ENCODE data around the gene LSM14A.

LSM14A gene

DNA sequence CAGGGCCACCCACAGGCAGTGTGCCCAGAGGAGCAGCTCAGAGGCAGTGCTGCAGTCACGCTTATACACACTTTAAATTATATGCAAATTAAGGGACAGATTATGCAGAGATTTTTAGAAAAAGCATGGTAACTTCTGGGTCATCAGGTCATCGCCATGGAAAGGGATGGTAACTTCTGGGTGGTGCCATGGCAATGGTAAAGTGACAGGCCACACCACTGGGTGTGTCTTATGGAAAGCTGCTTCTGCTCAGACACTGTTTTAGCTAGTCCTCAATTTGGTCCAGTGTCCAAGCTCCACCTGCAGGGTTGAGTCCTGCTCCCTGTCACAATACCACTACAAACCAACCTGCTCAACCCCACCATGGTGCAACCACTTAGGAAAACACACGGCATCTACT is 29.9 kb upstream of the LSM14A start:
- Histone ChIP-seq H3K14ac (ENCODE audit: low read length) (no peak overlapping the region), H3K4me1 (ENCODE audit: control insufficient read depth in 1 of 2, insufficient read depth in 2 of 2, low read length in 2 of 2) (no peaks in the 10 kb centered on the region), H3K4me3 (ENCODE audit: low read depth, low read length) (no peak overlapping the region), H3K79me1 (ENCODE audit: low read length) (no peaks in the 10 kb centered on the region), H2BK5ac (ENCODE audit: low read depth, low read length, poor library complexity) (no peak overlapping the region), H3K4me2 (ENCODE audit: low read length) (no peak overlapping the region), H3K27ac (ENCODE audit: low read depth, low read length) (no peak overlapping the region), H4K12ac (ENCODE audit: low read depth, low read length) (no peak overlapping the region), H3K79me2 (ENCODE audit: control insufficient read depth, insufficient read depth, low read length, poor library complexity) (no peaks in the 10 kb centered on the region), H3K23ac (ENCODE audit: low read length) (no peak overlapping the region), H3K27me3 (ENCODE audit: insufficient read depth, low read length) (no peaks in the 10 kb centered on the region), H2BK120ac (ENCODE audit: insufficient read depth, low read length, poor library complexity) (no peak overlapping the region), H2AFZ (ENCODE audit: insufficient read depth, low read length, poor library complexity) (no peak overlapping the region), H4K91ac (ENCODE audit: low read depth, low read length) (no peak overlapping the region), H4K8ac (ENCODE audit: low read depth, low read length) (no peak overlapping the region), H3K9me3 (ENCODE audit: insufficient read depth, low read depth, low read length) (peaks cover 2% of the 10 kb centered on the region), H3K9ac (ENCODE audit: low read length) (no peak overlapping the region), H3K18ac (ENCODE audit: low read length) (no peak overlapping the region), H3K4ac (ENCODE audit: low read depth, low read length) (no peak overlapping the region), H2BK12ac (ENCODE audit: low read length) (no peak overlapping the region), H3K36me3 (ENCODE audit: control insufficient read depth in 1 of 2, insufficient read depth in 2 of 2, low read length in 2 of 2) (no peaks in the 10 kb centered on the region), H2AK5ac (ENCODE audit: low read length) (no peak overlapping the region)
- DNase-seq: no peak
- WGBS (ENCODE audit: extremely low coverage, insufficient coverage, insufficient read length): no CpG with 5 or more reads among the region's 3 CpGs

DNA sequence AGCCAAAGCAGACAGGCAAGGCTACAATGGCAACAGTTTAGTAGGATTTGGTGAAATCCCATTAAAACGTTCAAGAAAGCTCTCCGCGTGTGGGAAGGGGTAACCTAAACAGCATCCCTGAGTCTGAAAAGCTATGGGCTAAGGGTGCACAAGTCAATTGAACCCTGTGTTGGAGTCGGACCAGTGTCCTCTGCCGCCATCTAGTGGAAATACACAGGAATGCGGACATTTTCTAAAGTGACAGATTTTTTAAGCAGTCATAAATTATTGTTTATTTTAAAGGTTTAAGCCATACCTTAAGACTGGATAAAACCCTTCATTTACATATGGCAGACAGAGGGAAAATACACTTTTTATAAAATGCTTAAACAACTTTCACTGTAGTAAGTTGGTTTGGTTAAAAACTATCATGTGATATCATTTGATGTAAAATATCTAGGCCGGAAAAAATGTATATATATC is 26.5 kb upstream of the LSM14A start:
- peaks cover 2% of the 10 kb centered on the region for H3K9me3 ChIP-seq (ENCODE audit: insufficient read depth, low read depth, low read length)
- H3K23ac ChIP-seq (ENCODE audit: low read length): no peak overlapping the region
- no peak overlapping the region for H4K91ac ChIP-seq (ENCODE audit: low read depth, low read length)
- H2BK12ac ChIP-seq (ENCODE audit: low read length): no peak overlapping the region
- no peaks in the 10 kb centered on the region for H3K4me1 ChIP-seq (ENCODE audit: control insufficient read depth in 1 of 2, insufficient read depth in 2 of 2, low read length in 2 of 2)
- no peak overlapping the region for H2AK5ac ChIP-seq (ENCODE audit: low read length)
- H2AFZ ChIP-seq (ENCODE audit: insufficient read depth, low read length, poor library complexity): no peak overlapping the region
- H3K18ac ChIP-seq (ENCODE audit: low read length): no peak overlapping the region
- H3K4me2 ChIP-seq (ENCODE audit: low read length): no peak overlapping the region
- H2BK120ac ChIP-seq (ENCODE audit: insufficient read depth, low read length, poor library complexity): no peak overlapping the region
- H3K27ac ChIP-seq (ENCODE audit: low read depth, low read length): no peak overlapping the region
- H3K27me3 ChIP-seq (ENCODE audit: insufficient read depth, low read length): no peaks in the 10 kb centered on the region
- H3K14ac ChIP-seq (ENCODE audit: low read length): no peak overlapping the region
- H3K4me3 ChIP-seq (ENCODE audit: low read depth, low read length): no peak overlapping the region
- H3K36me3 ChIP-seq (ENCODE audit: control insufficient read depth in 1 of 2, insufficient read depth in 2 of 2, low read length in 2 of 2): no peaks in the 10 kb centered on the region
- WGBS (ENCODE audit: extremely low coverage, insufficient coverage, insufficient read length): no CpG with 5 or more reads among the region's 7 CpGs
- no peak overlapping the region for H2BK5ac ChIP-seq (ENCODE audit: low read depth, low read length, poor library complexity)
- H3K79me2 ChIP-seq (ENCODE audit: control insufficient read depth, insufficient read depth, low read length, poor library complexity): no peaks in the 10 kb centered on the region
- no peaks in the 10 kb centered on the region for H3K79me1 ChIP-seq (ENCODE audit: low read length)
- H3K9ac ChIP-seq (ENCODE audit: low read length): no peak overlapping the region
- no peak overlapping the region for H4K8ac ChIP-seq (ENCODE audit: low read depth, low read length)
- DNase-seq: peak; percentile 50 to 81
- H3K4ac ChIP-seq (ENCODE audit: low read depth, low read length): no peak overlapping the region
- no peak overlapping the region for H4K12ac ChIP-seq (ENCODE audit: low read depth, low read length)

DNA sequence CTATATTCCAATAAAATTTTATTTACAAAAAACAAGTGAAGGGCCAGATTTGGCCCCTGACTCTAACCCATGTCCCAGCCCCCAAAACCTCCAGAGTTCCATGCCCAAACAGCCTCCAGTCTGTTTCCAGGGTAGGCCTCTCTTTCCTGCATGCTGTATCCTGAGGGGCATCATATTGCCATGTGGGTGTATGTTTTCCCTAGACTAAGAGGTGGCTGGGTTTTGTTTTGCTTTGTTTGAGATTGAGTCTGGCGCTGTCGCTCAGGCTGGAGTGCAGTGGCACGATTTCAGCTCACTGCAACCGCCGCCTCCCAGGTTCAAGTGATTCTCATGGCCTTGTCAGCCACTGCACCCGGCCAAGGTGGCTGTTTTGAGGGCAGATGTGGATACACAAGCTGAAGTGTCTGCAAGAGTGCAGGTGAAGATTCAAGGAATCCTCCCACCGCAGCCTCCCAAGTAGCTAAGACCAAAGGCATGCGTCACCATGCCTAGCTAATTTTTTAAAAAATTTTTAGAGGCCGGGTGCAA is 23.6 kb upstream of the LSM14A start:
- WGBS (ENCODE audit: extremely low coverage, insufficient coverage, insufficient read length): no CpG with 5 or more reads among the region's 9 CpGs
- no peak overlapping the region for H2AFZ ChIP-seq (ENCODE audit: insufficient read depth, low read length, poor library complexity)

DNA sequence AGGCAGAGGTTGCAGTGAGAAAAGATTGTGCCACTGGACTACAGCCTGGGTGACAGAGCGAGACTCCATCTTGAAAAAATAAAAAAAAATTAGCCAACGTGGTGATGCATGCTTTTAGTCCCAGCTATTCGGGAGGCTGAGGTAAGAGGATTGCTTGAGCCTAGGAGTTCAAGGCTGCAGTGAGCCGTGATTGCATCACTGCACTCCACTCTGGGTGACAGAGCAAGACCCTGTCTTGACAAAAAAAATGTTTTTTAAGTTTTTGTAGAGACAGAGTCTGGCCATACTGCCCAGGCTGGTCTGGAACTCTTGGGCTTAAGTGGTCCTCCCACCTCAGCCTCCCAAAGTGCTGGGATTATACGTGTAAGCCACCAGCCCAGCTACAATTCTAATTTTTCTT is 22.4 kb upstream of the LSM14A start:
- H4K91ac ChIP-seq (ENCODE audit: low read depth, low read length): no peak overlapping the region
- no peak overlapping the region for H4K12ac ChIP-seq (ENCODE audit: low read depth, low read length)
- no peaks in the 10 kb centered on the region for H3K79me1 ChIP-seq (ENCODE audit: low read length)
- no peak overlapping the region for H3K9ac ChIP-seq (ENCODE audit: low read length)
- H2BK5ac ChIP-seq (ENCODE audit: low read depth, low read length, poor library complexity): no peak overlapping the region
- H3K14ac ChIP-seq (ENCODE audit: low read length): no peak overlapping the region
- DNase-seq: no peak
- no peak overlapping the region for H3K4me2 ChIP-seq (ENCODE audit: low read length)
- no peak overlapping the region for H3K4ac ChIP-seq (ENCODE audit: low read depth, low read length)
- H4K8ac ChIP-seq (ENCODE audit: low read depth, low read length): no peak overlapping the region
- H2BK120ac ChIP-seq (ENCODE audit: insufficient read depth, low read length, poor library complexity): no peak overlapping the region
- H3K23ac ChIP-seq (ENCODE audit: low read length): no peak overlapping the region
- H3K36me3 ChIP-seq (ENCODE audit: control insufficient read depth in 1 of 2, insufficient read depth in 2 of 2, low read length in 2 of 2): no peaks in the 10 kb centered on the region
- H3K4me1 ChIP-seq (ENCODE audit: control insufficient read depth in 1 of 2, insufficient read depth in 2 of 2, low read length in 2 of 2): no peaks in the 10 kb centered on the region
- H3K27me3 ChIP-seq (ENCODE audit: insufficient read depth, low read length): no peaks in the 10 kb centered on the region
- H3K4me3 ChIP-seq (ENCODE audit: low read depth, low read length): no peak overlapping the region
- no peak overlapping the region for H2AK5ac ChIP-seq (ENCODE audit: low read length)
- WGBS (ENCODE audit: extremely low coverage, insufficient coverage, insufficient read length): no CpG with 5 or more reads among the region's 5 CpGs
- no peak overlapping the region for H3K18ac ChIP-seq (ENCODE audit: low read length)
- no peaks in the 10 kb centered on the region for H3K79me2 ChIP-seq (ENCODE audit: control insufficient read depth, insufficient read depth, low read length, poor library complexity)
- no peaks in the 10 kb centered on the region for H3K9me3 ChIP-seq (ENCODE audit: insufficient read depth, low read depth, low read length)
- no peak overlapping the region for H2BK12ac ChIP-seq (ENCODE audit: low read length)
- no peak overlapping the region for H2AFZ ChIP-seq (ENCODE audit: insufficient read depth, low read length, poor library complexity)
- H3K27ac ChIP-seq (ENCODE audit: low read depth, low read length): no peak overlapping the region

More for the DNA sequence above, 23.6 kb upstream of the LSM14A start:
- Histone ChIP-seq H3K79me1 (ENCODE audit: low read length) (no peaks in the 10 kb centered on the region), H3K9ac (ENCODE audit: low read length) (no peak overlapping the region), H3K23ac (ENCODE audit: low read length) (no peak overlapping the region), H4K91ac (ENCODE audit: low read depth, low read length) (no peak overlapping the region), H2AK5ac (ENCODE audit: low read length) (no peak overlapping the region), H3K4ac (ENCODE audit: low read depth, low read length) (no peak overlapping the region), H3K36me3 (ENCODE audit: control insufficient read depth in 1 of 2, insufficient read depth in 2 of 2, low read length in 2 of 2) (no peaks in the 10 kb centered on the region), H3K27me3 (ENCODE audit: insufficient read depth, low read length) (no peaks in the 10 kb centered on the region), H3K18ac (ENCODE audit: low read length) (no peak overlapping the region), H4K12ac (ENCODE audit: low read depth, low read length) (no peak overlapping the region), H3K14ac (ENCODE audit: low read length) (no peak overlapping the region), H2BK120ac (ENCODE audit: insufficient read depth, low read length, poor library complexity) (no peak overlapping the region), H3K4me2 (ENCODE audit: low read length) (no peak overlapping the region), H2BK5ac (ENCODE audit: low read depth, low read length, poor library complexity) (no peak overlapping the region), H3K79me2 (ENCODE audit: control insufficient read depth, insufficient read depth, low read length, poor library complexity) (no peaks in the 10 kb centered on the region), H4K8ac (ENCODE audit: low read depth, low read length) (no peak overlapping the region), H3K4me1 (ENCODE audit: control insufficient read depth in 1 of 2, insufficient read depth in 2 of 2, low read length in 2 of 2) (no peaks in the 10 kb centered on the region), H3K4me3 (ENCODE audit: low read depth, low read length) (no peak overlapping the region), H2BK12ac (ENCODE audit: low read length) (no peak overlapping the region), H3K9me3 (ENCODE audit: insufficient read depth, low read depth, low read length) (no peaks in the 10 kb centered on the region), H3K27ac (ENCODE audit: low read depth, low read length) (no peak overlapping the region)
- DNase-seq: no peak
